Urinary bladder (tissue), 4 donors: ENCODE data around the gene CAMK1D. TPM values are rescaled to one million over a fixed set of nuclear protein-coding genes. Genes with fewer than 3 reads are reported as not detected.

ENCODE experiments used
- DNase-seq: peaks from one replicate; pipeline ENCODE4 v3.0.0-alpha.2; 2015; ENCODE audit errors: extremely low spot score
- H3K27ac ChIP-seq: one replicate; pipeline ENCODE4 v1.5.1; 2013; ENCODE audit warnings: low read depth, mild to moderate bottlenecking, moderate library complexity
- H3K36me3 ChIP-seq: one replicate; pipeline ENCODE4 v1.6.1; 2013; ENCODE audit warnings: mild to moderate bottlenecking, moderate library complexity; ENCODE audit not compliant: insufficient read depth
- H3K4me1 ChIP-seq: one replicate; pipeline ENCODE4 v1.6.1; 2013; ENCODE audit warnings: mild to moderate bottlenecking, moderate library complexity; ENCODE audit not compliant: insufficient read depth
- H3K4me3 ChIP-seq: one replicate; pipeline ENCODE4 v1.5.1; 2013; ENCODE audit warnings: low read depth, low read length
- WGBS: extraction: QIAGEN DNeasy Blood & Tissue Kit; methylation state at CpG from one replicate; pipeline ENCODE4 v1.1.7; 2013; 5-methylcytosine and 5-hydroxymethylcytosine counted together
- polyA plus RNA-seq: library from polyadenylated mRNA; stranded (reverse); fragments of 200-250 nt; gene quantifications from one replicate; pipeline ENCODE4 v1.2.3, GENCODE V29; 2013
- total RNA-seq: library from RNA; depleted of rRNA; stranded (reverse); fragments of >200 nt; gene quantifications from one replicate; pipeline ENCODE4 v1.2.3, GENCODE V29; 2014
- donor health status: healthy with polysubstance abuse.
- donor health status: healthy.

Gene CAMK1D
- total and polyA plus RNA-seq, 2 donors = 5.6 to 7.6 TPM

DNA sequence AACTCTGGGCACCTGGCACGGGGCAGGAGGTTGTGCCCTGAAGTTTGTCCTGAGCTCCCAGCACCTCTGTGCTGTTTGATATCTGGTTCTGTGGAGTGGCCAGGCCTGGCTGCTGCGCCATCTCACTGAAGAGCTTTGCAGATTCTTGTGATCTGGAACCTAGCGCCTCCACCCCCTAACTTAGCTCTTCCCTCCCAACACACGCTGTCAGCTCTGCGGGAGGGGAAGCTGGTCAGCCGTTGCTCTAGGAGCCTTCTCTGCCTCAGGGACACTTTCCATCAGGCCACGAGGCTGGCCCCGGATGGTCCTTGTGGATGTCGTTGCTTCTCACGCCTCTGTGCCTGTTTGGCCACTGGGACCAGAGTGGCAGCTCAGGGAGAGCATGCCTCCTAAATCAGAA lies 438.9 kb downstream of the CAMK1D start:
- Histone ChIP-seq H3K4me1 (no peaks in the 10 kb centered on the region), H3K4me3 (no peak overlapping the region), H3K36me3 (no peaks in the 10 kb centered on the region), H3K27ac (no peak overlapping the region)
- no peak for DNase-seq
- WGBS = 83% methylated on average over 10 of the region's 10 CpGs

- H3K4me3 ChIP-seq = no peak overlapping the region
- no peak for DNase-seq
- no peaks in the 10 kb centered on the region for H3K4me1 ChIP-seq
- no peaks in the 10 kb centered on the region for H3K36me3 ChIP-seq
- H3K27ac ChIP-seq = no peak overlapping the region
- WGBS = 90% methylated on average over 3 of the region's 3 CpGs
Measured at GRCh38 chr10:12790270-12790669, 440.9 kb downstream of the CAMK1D start.

DNA sequence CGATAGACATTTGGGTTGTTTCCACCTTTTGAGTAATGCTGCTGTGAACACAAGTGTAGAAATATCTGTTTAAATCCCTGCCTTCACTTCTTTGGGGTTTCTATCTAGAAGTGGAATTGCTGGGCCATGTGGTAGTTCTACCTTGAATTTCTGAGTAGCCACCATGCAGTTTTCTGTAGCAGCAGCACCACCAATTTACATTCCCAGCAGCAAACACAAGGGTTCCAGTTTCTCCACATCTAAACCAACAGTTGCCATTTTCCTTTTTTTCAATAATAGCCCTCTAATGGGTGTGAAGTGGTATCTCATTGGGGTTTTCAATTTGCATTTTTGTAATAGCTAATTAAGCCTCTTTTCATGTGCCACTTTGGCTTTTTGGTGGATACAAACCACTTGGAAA lies 442.4 kb downstream of the CAMK1D start:
- Histone ChIP-seq H3K27ac (no peak overlapping the region), H3K4me3 (no peak overlapping the region), H3K4me1 (no peaks in the 10 kb centered on the region), H3K36me3 (no peaks in the 10 kb centered on the region)
- no peak for DNase-seq
- WGBS = 96% methylated on average over 1 of the region's 1 CpG

GRCh38 chr10:12792889-12793556 lies 443.7 kb downstream of the CAMK1D start:
- no peak overlapping the region for H3K27ac ChIP-seq
- DNase-seq = no peak
- 85% methylated on average over 7 of the region's 7 CpGs for WGBS
- H3K36me3 ChIP-seq = no peaks in the 10 kb centered on the region
- no peaks in the 10 kb centered on the region for H3K4me1 ChIP-seq
- H3K4me3 ChIP-seq = no peak overlapping the region

DNA sequence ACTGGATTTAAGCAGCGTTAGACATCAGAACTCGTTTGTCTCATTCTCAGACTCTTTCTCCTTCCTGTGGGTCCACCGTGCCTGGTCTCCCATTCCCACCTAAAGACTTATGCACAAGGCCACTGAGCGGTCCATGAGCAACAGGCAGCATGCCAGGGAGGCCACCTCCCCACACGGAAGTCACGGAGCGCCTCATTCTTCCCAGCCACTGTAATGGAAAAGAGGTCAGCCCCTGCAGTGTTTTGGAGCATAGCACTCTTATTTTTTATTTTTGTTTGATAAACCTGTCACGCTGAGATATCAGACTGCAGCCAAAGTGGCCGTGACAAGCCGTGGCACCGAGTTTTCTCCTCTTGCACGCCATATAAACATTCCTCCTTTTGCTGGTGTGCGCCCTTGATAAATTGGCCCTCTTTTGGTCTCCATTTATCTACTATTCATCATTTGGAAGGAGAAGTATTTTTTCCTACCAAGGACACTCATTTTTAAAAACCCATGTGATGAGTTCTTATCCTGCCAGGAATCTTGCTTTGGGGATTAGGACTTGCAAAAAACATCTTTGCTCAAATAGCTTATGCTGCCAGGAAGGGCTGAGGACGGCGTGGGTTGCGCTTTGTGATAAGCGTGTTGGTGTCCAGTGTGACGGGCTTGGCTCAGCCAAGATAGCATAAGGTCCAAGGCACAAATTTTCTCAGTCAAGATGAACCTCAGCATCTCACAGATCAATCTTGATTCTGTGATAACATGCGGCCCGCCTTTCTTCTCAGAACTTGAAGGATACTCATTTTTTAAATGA lies 446.2 kb downstream of the CAMK1D start:
- Histone ChIP-seq H3K27ac (no peak overlapping the region), H3K4me3 (no peak overlapping the region), H3K36me3 (no peaks in the 10 kb centered on the region), H3K4me1 (no peaks in the 10 kb centered on the region)
- WGBS = 59% methylated on average over 20 of the region's 20 CpGs
- no peak for DNase-seq

GRCh38 chr10:12796401-12797160 lies 447.2 kb downstream of the CAMK1D start:
- no peaks in the 10 kb centered on the region for H3K36me3 ChIP-seq
- no peaks in the 10 kb centered on the region for H3K4me1 ChIP-seq
- 76% methylated on average over 13 of the region's 13 CpGs for WGBS
- no peak overlapping the region for H3K4me3 ChIP-seq
- no peak overlapping the region for H3K27ac ChIP-seq
- no peak for DNase-seq

DNA sequence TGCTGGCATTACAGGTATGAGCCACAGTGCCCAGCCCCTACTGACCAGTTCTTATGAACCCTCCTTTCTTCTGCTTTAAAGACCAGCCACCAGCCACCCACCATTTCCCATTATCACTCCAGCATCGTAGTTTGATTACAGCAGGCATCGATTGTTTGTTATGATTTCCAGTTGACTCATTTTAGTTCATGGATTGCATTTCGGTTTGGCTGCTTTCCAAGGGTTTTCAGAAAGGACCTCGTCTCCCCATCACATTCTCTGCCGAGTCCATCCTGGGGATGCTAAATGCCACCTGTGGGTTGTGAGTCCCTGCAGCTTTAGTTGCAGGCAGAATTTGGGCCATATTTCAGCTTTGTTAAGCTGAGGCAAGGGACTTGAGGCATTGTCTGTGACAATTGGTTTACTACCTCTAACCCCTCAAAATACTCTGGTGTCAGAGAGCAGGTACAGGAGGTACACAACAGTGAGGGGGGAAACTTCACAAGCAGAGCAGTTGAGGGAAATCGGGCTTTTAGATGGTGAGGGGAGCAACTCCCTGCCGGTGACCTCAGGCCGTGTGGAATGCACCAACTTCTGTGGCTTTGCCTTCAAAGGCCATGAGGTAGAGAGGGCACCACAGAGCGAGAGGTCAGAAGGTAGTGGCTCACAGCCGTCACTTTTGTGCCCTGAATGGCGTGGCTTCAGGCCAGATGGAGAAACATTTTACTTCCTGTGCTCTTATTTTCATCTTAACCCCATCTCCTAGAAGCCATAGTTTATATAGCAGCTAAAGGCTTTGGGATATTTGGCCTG lies 448.3 kb downstream of the CAMK1D start:
- DNase-seq = no peak
- H3K4me3 ChIP-seq = no peak overlapping the region
- H3K27ac ChIP-seq = no peak overlapping the region
- 82% methylated on average over 11 of the region's 11 CpGs for WGBS
- H3K4me1 ChIP-seq = no peaks in the 10 kb centered on the region
- H3K36me3 ChIP-seq = no peaks in the 10 kb centered on the region

GRCh38 chr10:12799144-12799543 lies 449.8 kb downstream of the CAMK1D start:
- WGBS = 95% methylated on average over 12 of the region's 12 CpGs
- DNase-seq = no peak
- H3K27ac ChIP-seq = no peak overlapping the region
- H3K4me1 ChIP-seq = no peaks in the 10 kb centered on the region
- no peak overlapping the region for H3K4me3 ChIP-seq
- H3K36me3 ChIP-seq = no peaks in the 10 kb centered on the region

- no peak overlapping the region for H3K27ac ChIP-seq
- no peak for DNase-seq
- no peaks in the 10 kb centered on the region for H3K4me1 ChIP-seq
- 77% methylated on average over 5 of the region's 5 CpGs for WGBS
- H3K36me3 ChIP-seq = no peaks in the 10 kb centered on the region
- H3K4me3 ChIP-seq = no peak overlapping the region
Measured at GRCh38 chr10:12799714-12800113, 450.4 kb downstream of the CAMK1D start.

- H3K36me3 ChIP-seq = no peaks in the 10 kb centered on the region
- WGBS = 81% methylated on average over 4 of the region's 4 CpGs
- no peaks in the 10 kb centered on the region for H3K4me1 ChIP-seq
- no peak overlapping the region for H3K27ac ChIP-seq
- no peak overlapping the region for H3K4me3 ChIP-seq
- DNase-seq = no peak
Measured at GRCh38 chr10:12800302-12800701, 451.0 kb downstream of the CAMK1D start.

DNA sequence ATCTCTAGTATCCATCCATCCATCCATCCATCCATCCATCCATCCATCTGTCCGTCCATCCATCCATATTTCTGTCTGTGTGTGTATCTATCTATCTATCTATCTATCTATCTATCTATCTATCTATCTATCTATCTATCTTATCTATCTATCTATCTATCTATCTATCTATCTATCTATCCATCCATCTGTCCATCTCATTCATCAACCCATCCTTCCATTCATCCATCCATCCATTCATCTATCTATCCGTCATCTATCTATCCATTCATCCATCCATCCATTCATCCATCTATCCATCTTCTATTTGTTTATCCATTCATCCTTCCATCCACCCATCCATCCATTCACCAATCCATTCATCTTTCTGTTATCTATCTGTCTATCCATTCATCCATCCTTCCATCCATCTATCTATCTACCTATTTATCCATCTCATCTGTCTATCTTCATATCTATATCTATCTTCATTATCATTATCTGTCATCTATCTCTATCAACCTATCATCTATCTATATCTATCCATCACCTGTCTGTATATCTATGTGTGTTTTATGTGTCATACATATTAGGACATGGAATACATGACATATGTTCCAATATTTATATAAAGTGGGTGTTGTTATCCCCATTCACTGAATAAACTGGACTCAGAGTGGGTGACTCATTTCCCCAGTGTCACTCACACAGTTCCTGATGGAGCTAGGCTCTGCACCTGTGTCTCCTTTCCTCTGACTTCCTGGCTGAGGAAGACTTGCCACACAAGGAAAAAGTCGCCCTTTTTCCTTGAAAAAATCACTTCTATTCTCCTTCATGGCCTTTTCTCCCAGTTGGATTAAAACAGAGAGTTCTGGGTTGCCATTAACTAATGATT lies 452.1 kb downstream of the CAMK1D start:
- DNase-seq = no peak
- WGBS = 95% methylated on average over 3 of the region's 3 CpGs
- Histone ChIP-seq H3K27ac (no peak overlapping the region), H3K4me1 (no peaks in the 10 kb centered on the region), H3K36me3 (no peaks in the 10 kb centered on the region), H3K4me3 (no peak overlapping the region)

DNA sequence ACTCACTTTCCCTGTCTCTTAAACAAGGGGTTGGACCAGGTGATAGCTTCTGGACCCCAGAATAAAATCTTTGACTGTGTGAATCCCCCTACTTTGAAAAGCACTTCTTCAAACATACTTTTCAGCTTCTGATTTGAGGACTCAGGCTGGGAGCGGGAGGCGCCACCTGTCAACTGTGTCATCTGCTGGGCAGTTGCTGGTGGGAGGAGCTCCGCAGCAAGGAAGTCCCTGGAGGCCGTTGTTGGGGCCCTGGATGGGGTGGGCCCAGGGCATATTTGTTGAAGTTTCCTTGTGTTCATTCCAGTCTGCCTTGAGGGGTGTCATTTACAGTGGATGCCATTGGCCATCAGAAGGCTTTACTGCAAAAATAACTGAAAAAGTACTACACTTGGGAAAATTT lies 454.4 kb downstream of the CAMK1D start:
- no peaks in the 10 kb centered on the region for H3K4me1 ChIP-seq
- DNase-seq = no peak
- 82% methylated on average over 4 of the region's 4 CpGs for WGBS
- H3K36me3 ChIP-seq = no peaks in the 10 kb centered on the region
- no peak overlapping the region for H3K4me3 ChIP-seq
- H3K27ac ChIP-seq = no peak overlapping the region
